Measurements from ENCODE around the gene CDH13.

GRCh38 chr16:82584553-82585152 lies 42.1 kb upstream of the CDH13 start:
- TF ChIP-seq, protein P1, sequence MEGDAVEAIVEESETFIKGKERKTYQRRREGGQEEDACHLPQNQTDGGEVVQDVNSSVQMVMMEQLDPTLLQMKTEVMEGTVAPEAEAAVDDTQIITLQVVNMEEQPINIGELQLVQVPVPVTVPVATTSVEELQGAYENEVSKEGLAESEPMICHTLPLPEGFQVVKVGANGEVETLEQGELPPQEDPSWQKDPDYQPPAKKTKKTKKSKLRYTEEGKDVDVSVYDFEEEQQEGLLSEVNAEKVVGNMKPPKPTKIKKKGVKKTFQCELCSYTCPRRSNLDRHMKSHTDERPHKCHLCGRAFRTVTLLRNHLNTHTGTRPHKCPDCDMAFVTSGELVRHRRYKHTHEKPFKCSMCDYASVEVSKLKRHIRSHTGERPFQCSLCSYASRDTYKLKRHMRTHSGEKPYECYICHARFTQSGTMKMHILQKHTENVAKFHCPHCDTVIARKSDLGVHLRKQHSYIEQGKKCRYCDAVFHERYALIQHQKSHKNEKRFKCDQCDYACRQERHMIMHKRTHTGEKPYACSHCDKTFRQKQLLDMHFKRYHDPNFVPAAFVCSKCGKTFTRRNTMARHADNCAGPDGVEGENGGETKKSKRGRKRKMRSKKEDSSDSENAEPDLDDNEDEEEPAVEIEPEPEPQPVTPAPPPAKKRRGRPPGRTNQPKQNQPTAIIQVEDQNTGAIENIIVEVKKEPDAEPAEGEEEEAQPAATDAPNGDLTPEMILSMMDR (IDR thresholded peaks at IDR 0.05), result no peak
- TF ChIP-seq EP300 (IDR thresholded peaks at IDR 0.05), result no peak
